Right lung (tissue), 5 donors: Measurements from ENCODE around the gene CBLN3. TPM values are rescaled to one million over a fixed set of nuclear protein-coding genes. Genes with fewer than 3 reads are reported as not detected.
"Not testable (repeated sequence)": the region's sequence is repeated elsewhere in the genome, so short reads cannot be mapped to it uniquely, and the experiment has no call there.

Experiments
- DNase-seq, 2 donors: peaks; one replicate each; pipeline ENCODE4 v3.0.0-alpha.2; 2013
- polyA plus RNA-seq, 5 donors: library from polyadenylated mRNA; unstranded; fragments of 120-200 nt; gene quantifications; one replicate each; pipeline versions ENCODE4 v1.2.1 to v1.2.3, GENCODE V29; 2013; ENCODE audit warnings: inconsistent platforms in 1 of 5, low replicate concordance in 1 of 5; ENCODE audit not compliant: insufficient read length in 5 of 5, insufficient read depth in 1 of 5

Gene CBLN3
- polyA plus RNA-seq, 5 donors = 2.6 to 4.0 (median 3.6) TPM

GRCh38 chr14:24406416-24406815, 23.1 kb downstream of the CBLN3 start:
- DNase-seq = no peak

- DNase-seq = no peak
These were observed 24.7 kb downstream of the CBLN3 start for GRCh38 chr14:24404814-24405213.

- DNase-seq = peak; percentile 70 to 71
These were observed 26.0 kb downstream of the CBLN3 start for GRCh38 chr14:24403294-24403998.

- DNase-seq = no peak
These were observed 27.4 kb downstream of the CBLN3 start for GRCh38 chr14:24401810-24402702.

GRCh38 chr14:24399999-24400718, 29.3 kb downstream of the CBLN3 start:
- no peak for DNase-seq

- DNase-seq = no peak
These were observed 30.0 kb downstream of the CBLN3 start for GRCh38 chr14:24399447-24399822.

- peak; percentile 84 to 86 for DNase-seq
These were observed 30.6 kb downstream of the CBLN3 start, which contains the start of gene NYNRIN for GRCh38 chr14:24398653-24399446. Gene NYNRIN (plus strand): TSS chr14:24399003. CDS start chr14:24399247, 244 bp downstream.

GRCh38 chr14:24398293-24398652, 31.2 kb downstream of the CBLN3 start:
- DNase-seq = peak; percentile 90 to 92

GRCh38 chr14:24397639-24398292, 31.7 kb downstream of the CBLN3 start:
- no peak for DNase-seq

GRCh38 chr14:24395609-24396582, 33.6 kb downstream of the CBLN3 start:
- DNase-seq = no peak

- DNase-seq = no peak
These were observed 35.2 kb downstream of the CBLN3 start for GRCh38 chr14:24394275-24394674.

- DNase-seq = no peak
These were observed 37.0 kb downstream of the CBLN3 start for GRCh38 chr14:24392325-24393091.

- DNase-seq = no peak
These were observed 38.6 kb downstream of the CBLN3 start for GRCh38 chr14:24390701-24391468.

- no peak for DNase-seq
These were observed 40.1 kb downstream of the CBLN3 start for GRCh38 chr14:24389226-24389848.

- no peak for DNase-seq
These were observed 40.8 kb downstream of the CBLN3 start for GRCh38 chr14:24388474-24389179.

- DNase-seq = not testable (repeated sequence)
These were observed 41.9 kb downstream of the CBLN3 start for GRCh38 chr14:24387579-24387978.

GRCh38 chr14:24387009-24387345, 42.5 kb downstream of the CBLN3 start:
- no peak for DNase-seq
